B cell (primary cell): ENCODE data around the gene EML5. TPM values are rescaled to one million over a fixed set of nuclear protein-coding genes. Genes with fewer than 3 reads are reported as not detected.
A peak's percentile ranks its signal among the peaks of the same experiment; 100 is the strongest.

Experiments used
- ATAC-seq: fragments of 200-7000 bp; cut with Tn5 transposase; one replicate; pipeline ENCODE4 v1.10.0; 2021; ENCODE audit warnings: low read depth, mild to moderate bottlenecking, moderate number of reproducible peaks, moderate library complexity
- CTCF ChIA-PET: fragments of 350-600 bp; sonication (Branson Sonifier 250); formaldehyde crosslinking; loops from one replicate; lab custom pipeline; 2021; ENCODE audit warnings: antibody characterized with exemption, inconsistent platforms; lab: Charles Lee
- POLR2A ChIA-PET: fragments of 350-600 bp; sonication (Branson Sonifier 250); formaldehyde crosslinking; loops from one replicate; lab custom pipeline; 2021; ENCODE audit warnings: antibody characterized with exemption; lab: Charles Lee
- DNase-seq: peaks from one replicate; pipeline ENCODE4 v3.0.0; 2013
- H2AFZ ChIP-seq: 2 replicates; pipeline ENCODE4 v1.6.1; 2012; ENCODE audit warnings: mild to moderate bottlenecking, low read depth, low read length; ENCODE audit not compliant: insufficient read depth, poor library complexity, severe bottlenecking
- H3K27ac ChIP-seq, 2 donors: 1 replicate in 1 of 2; 2 replicates in 1 of 2; pipeline ENCODE4 v1.5.1; 2012 to 2013; ENCODE audit warnings: low read length in 2 of 2, mild to moderate bottlenecking in 2 of 2, moderate library complexity in 1 of 2
- H3K27me3 ChIP-seq, 4 experiments: fragments of 200-600 bp in 1 of 4; sonication (generic) in 1 of 4; replicated peaks in 1 of 4; 1 replicate in 2 of 4; 2 replicates in 2 of 4; pipeline versions ENCODE4 v1.6.1 to v1.7.0; 2013 to 2016; ENCODE audit warnings: low read length in 3 of 4, mild to moderate bottlenecking in 2 of 4, mixed read lengths in 1 of 4, moderate library complexity in 1 of 4; ENCODE audit not compliant: insufficient read depth in 4 of 4, control insufficient read depth in 3 of 4; ENCODE audit errors: control extremely low read depth in 1 of 4
- H3K36me3 ChIP-seq, 2 experiments: replicated peaks in 1 of 2; 1 replicate in 1 of 2; 2 replicates in 1 of 2; pipeline versions ENCODE4 v1.6.1 to v1.7.1; 2013; ENCODE audit warnings: low read length in 1 of 2; ENCODE audit not compliant: insufficient read depth in 2 of 2, control insufficient read depth in 1 of 2; ENCODE audit errors: control extremely low read depth in 1 of 2, extremely low read depth in 1 of 2
- H3K4me1 ChIP-seq, 2 donors: fragments of 200-600 bp in 1 of 2; sonication (generic) in 1 of 2; 1 replicate in 1 of 2; 2 replicates in 1 of 2; pipeline versions ENCODE4 v1.5.1 to v1.6.1; 2013 to 2017; ENCODE audit warnings: low read length in 2 of 2; ENCODE audit not compliant: control insufficient read depth in 2 of 2, insufficient read depth in 2 of 2
- H3K4me2 ChIP-seq: replicated peaks from 2 replicates; pipeline ENCODE3; 2012; ENCODE audit warnings: mild to moderate bottlenecking, low read depth, low read length; ENCODE audit not compliant: poor library complexity, severe bottlenecking
- H3K4me3 ChIP-seq, 5 experiments: fragments of 200-600 bp in 1 of 5; sonication (generic) in 1 of 5; 1 replicate in 3 of 5; 2 replicates in 2 of 5; pipeline versions ENCODE4 v1.5.1 to v1.7.0; 2011 to 2016; ENCODE audit warnings: low read length in 4 of 5, mild to moderate bottlenecking in 4 of 5, low read depth in 2 of 5, control low read depth in 1 of 5, moderate library complexity in 1 of 5; ENCODE audit not compliant: insufficient read depth in 1 of 5; ENCODE audit errors: control extremely low read depth in 1 of 5, extremely low read depth in 1 of 5
- H3K79me2 ChIP-seq: fragments of 200-600 bp; sonication (generic); one replicate; pipeline ENCODE4 v1.6.0; 2016; ENCODE audit warnings: low read length; ENCODE audit not compliant: control insufficient read depth, insufficient read depth
- H3K9ac ChIP-seq: fragments of 200-600 bp; sonication (generic); 2 replicates; pipeline ENCODE4 v1.6.1; 2017; ENCODE audit warnings: mild to moderate bottlenecking, low read length, moderate library complexity
- H3K9me3 ChIP-seq, 3 donors: one replicate each; pipeline versions ENCODE4 v1.6.1 to v1.7.1; 2013; ENCODE audit warnings: low read length in 2 of 3; ENCODE audit not compliant: control insufficient read depth in 2 of 3, insufficient read depth in 1 of 3; ENCODE audit errors: control extremely low read depth in 1 of 3
- H4K20me1 ChIP-seq: 2 replicates; pipeline ENCODE4 v1.6.0; 2012; ENCODE audit warnings: mild to moderate bottlenecking, low read length; ENCODE audit not compliant: insufficient read depth, control insufficient read depth, poor library complexity, severe bottlenecking
- H3K27ac Mint-ChIP-seq: one replicate; pipeline ENCODE4 v1.8.0; 2021; ENCODE audit warnings: mixed read lengths
- H3K27me3 Mint-ChIP-seq: one replicate; pipeline ENCODE4 v1.8.0; 2021; ENCODE audit warnings: mixed read lengths
- H3K4me1 Mint-ChIP-seq: one replicate; pipeline ENCODE4 v1.8.0; 2021; ENCODE audit warnings: mixed read lengths
- H3K4me3 Mint-ChIP-seq: one replicate; pipeline ENCODE4 v1.8.0; 2021; ENCODE audit warnings: mixed read lengths
- H3K9me3 Mint-ChIP-seq: one replicate; pipeline ENCODE4 v1.8.0; 2022; ENCODE audit warnings: mixed read lengths; ENCODE audit not compliant: insufficient read depth
- CTCF ChIP-seq: fragments of 200-600 bp; IDR thresholded peaks from one replicate; pipeline ENCODE4 v1.8.0; 2022; ENCODE audit warnings: antibody characterized with exemption, mild to moderate bottlenecking
- EZH2 ChIP-seq: IDR thresholded peaks from 2 replicates; pipeline ENCODE4 v1.6.1; 2012; ENCODE audit warnings: borderline replicate concordance, low read depth, mild to moderate bottlenecking, moderate library complexity, low read length; ENCODE audit not compliant: insufficient read depth, poor library complexity, severe bottlenecking
- WGBS: methylation state at CpG from one replicate; pipeline ENCODE4 v1.1.5; 2013; ENCODE audit warnings: missing lambda C conversion rate; ENCODE audit not compliant: insufficient coverage; 5-methylcytosine and 5-hydroxymethylcytosine counted together
- intact Hi-C: fragments of 100-400 bp; cut with micrococcal nuclease; formaldehyde crosslinking; loops from one replicate; pipeline ENCODE4 v1.10.0; 2022
- polyA plus RNA-seq: library from polyadenylated mRNA; depleted of rRNA; stranded (reverse); fragments of >200 nt; gene quantifications from 2 replicates; pipeline ENCODE4 v1.2.3, GENCODE V29; 2012
- small RNA-seq: library from RNA; depleted of rRNA; stranded (forward); fragments of <200 nt; gene quantifications from one replicate; pipeline ENCODE3, GENCODE V24; 2012; ENCODE audit warnings: low replicate concordance, low read depth; ENCODE audit not compliant: insufficient read length
- total RNA-seq, 2 donors: library from RNA; stranded (reverse); fragments of 120-200 nt in 1 of 2; gene quantifications; 1 replicate in 1 of 2; 2 replicates in 1 of 2; pipeline versions ENCODE4 v1.2.3 to v1.2.4, GENCODE V29; 2013 to 2022

EML5 gene
- total and polyA plus RNA-seq, 2 donors (not counting 1 experiment from before 2014, with no cell fraction given) = 1.7 to 6.9 TPM

- no peaks in the 10 kb centered on the region for H3K9me3 Mint-ChIP-seq
- H3K27ac ChIP-seq = no peak overlapping the region
- peaks cover 12 to 14% of the 10 kb centered on the region in 2 donors for H3K4me1 ChIP-seq
- H3K79me2 ChIP-seq = peaks cover 15% of the 10 kb centered on the region
- H3K9me3 ChIP-seq = peaks cover 0 to 3% (median 0%) of the 10 kb centered on the region in 3 donors
- peaks cover 0 to 13% (median 3%) of the 10 kb centered on the region in 4 experiments for H3K27me3 ChIP-seq
- peak overlapping the region; percentile 94 for H3K4me3 Mint-ChIP-seq
- H3K36me3 ChIP-seq = peaks cover 0 to 1% of the 10 kb centered on the region in 2 experiments
- no peak for ATAC-seq
- WGBS = 74% methylated on average over 2 of the region's 5 CpGs
- no peaks in the 10 kb centered on the region for H4K20me1 ChIP-seq
- H3K27me3 Mint-ChIP-seq = peaks cover 13% of the 10 kb centered on the region
- no peak for DNase-seq
- peak overlapping the region; percentile 85 for H3K9ac ChIP-seq
- H3K27ac Mint-ChIP-seq = peak overlapping the region; percentile 90
- CTCF ChIA-PET = interaction anchor here (1.0 kb wide), 1 partner anchor 11 kb away, joined by 3 read pairs; no protein-coding TSS in a partner anchor
- H3K4me1 Mint-ChIP-seq = peaks cover 20% of the 10 kb centered on the region
- TF ChIP-seq EZH2 (no peak), CTCF (no peak)
- POLR2A ChIA-PET = no interaction called here
- intact Hi-C loops = loop anchor here (1.0 to 10.0 kb wide), 5 partner anchors 178 to 1392 kb away; partner anchors contain the start of genes EFCAB11, EML5, GALC and SPATA7
- peak overlapping the region; percentile 63 to 93 (median 86) for H3K4me3 ChIP-seq
- H3K4me2 ChIP-seq = peak overlapping the region; percentile 86
- peak overlapping the region; percentile 96 for H2AFZ ChIP-seq
These were observed 230.3 kb downstream of the EML5 start for GRCh38 chr14:88562532-88562830.

Small RNA genes within 50 kb of the gene (small RNA-seq; reads per million reads assigned to genes)
- gene RF00019 (not detected), gene RNU4-92P (not detected)

Other genes with a start within 250 kb of the EML5 start
- not detected in 2 replicates for gene PTPN21, start 237.9 kb downstream of the EML5 start, total RNA-seq
- gene PTPN21, start 237.9 kb downstream of the EML5 start, polyA plus RNA-seq = not detected in 2 replicates
- gene ZC3H14, start 229.9 kb downstream of the EML5 start, total RNA-seq = 47.0 and 48.0 TPM in 2 replicates
- 21.2 and 31.1 TPM in 2 replicates for gene ZC3H14, start 229.9 kb downstream of the EML5 start, polyA plus RNA-seq
- 7.2 and 9.1 TPM in 2 replicates for gene TTC8, start 31.7 kb upstream of the EML5 start, total RNA-seq
- 2.7 and 3.7 TPM in 2 replicates for gene TTC8, start 31.7 kb upstream of the EML5 start, polyA plus RNA-seq